ENCODE data around the gene MAPT. TPM values are rescaled to one million over a fixed set of nuclear protein-coding genes. Genes with fewer than 3 reads are reported as not detected.

MAPT gene
- total and polyA plus RNA-seq, 2 of the 4 experiments (the other 2 are of a cell fraction) = 0.18 to 0.19 TPM

DNA sequence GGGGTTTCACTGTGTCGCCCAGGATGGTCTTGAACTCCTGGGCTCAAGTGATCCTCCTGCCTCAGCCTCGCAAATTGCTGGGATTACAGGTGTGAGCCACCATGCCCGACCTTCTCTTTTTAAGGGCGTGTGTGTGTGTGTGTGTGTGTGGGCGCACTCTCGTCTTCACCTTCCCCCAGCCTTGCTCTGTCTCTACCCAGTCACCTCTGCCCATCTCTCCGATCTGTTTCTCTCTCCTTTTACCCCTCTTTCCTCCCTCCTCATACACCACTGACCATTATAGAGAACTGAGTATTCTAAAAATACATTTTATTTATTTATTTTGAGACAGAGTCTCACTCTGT lies 108.6 kb downstream of the MAPT start:
- POLR2A ChIA-PET (ENCODE audit: unreplicated experiment) = no interaction called here
- Histone ChIP-seq H2AK5ac (ENCODE audit: low read depth, low read length) (no peak overlapping the region), H4K20me1 (ENCODE audit: insufficient read depth, low read length) (no peaks in the 10 kb centered on the region), H3K4me3 (ENCODE audit: insufficient read depth, low read depth, low read length) (no peak overlapping the region), H3K56ac (ENCODE audit: extremely low read depth, insufficient read depth, low read length) (no peak overlapping the region), H4K5ac (ENCODE audit: low read depth, low read length) (no peak overlapping the region), H2AK9ac (replicated peaks; ENCODE audit: low read depth, low read length, poor library complexity) (no peak overlapping the region), H2BK5ac (ENCODE audit: low read depth, low read length, poor library complexity, severe bottlenecking) (no peak overlapping the region), H3K4me2 (ENCODE audit: low read depth, low read length) (no peak overlapping the region), H3K23ac (ENCODE audit: low read depth, low read length) (no peak overlapping the region), H3K4ac (ENCODE audit: low read depth, low read length) (no peak overlapping the region), H3K9ac (ENCODE audit: low read depth, low read length) (no peak overlapping the region), H3K14ac (replicated peaks; ENCODE audit: low read depth, low read length) (no peak overlapping the region), H2BK120ac (ENCODE audit: low read depth, low read length) (no peak overlapping the region), H2BK20ac (ENCODE audit: low read depth, low read length) (no peak overlapping the region), H3K27ac (ENCODE audit: insufficient read depth, low read length) (no peak overlapping the region), H3K27me3 (ENCODE audit: control insufficient read depth, insufficient read depth, low read length) (peaks cover 7% of the 10 kb centered on the region), H4K91ac (ENCODE audit: insufficient read depth, low read depth, low read length) (no peak overlapping the region), H3K9me3 (ENCODE audit: control insufficient read depth, insufficient read depth, low read length) (no peaks in the 10 kb centered on the region), H2BK15ac (ENCODE audit: low read depth, low read length) (no peak overlapping the region), H2AFZ (replicated peaks; ENCODE audit: low read length, poor library complexity) (no peak overlapping the region), H3K18ac (ENCODE audit: low read depth, low read length) (no peak overlapping the region), H4K8ac (ENCODE audit: low read depth in 2 of 2, low read length in 2 of 2) (no peak overlapping the region), H3K36me3 (ENCODE audit: control insufficient read depth, insufficient read depth, low read length) (no peaks in the 10 kb centered on the region), H3K79me1 (ENCODE audit: low read depth in 1 of 2, low read length in 2 of 2) (no peaks in the 10 kb centered on the region), H3K9me1 (ENCODE audit: insufficient read depth, low read length) (no peaks in the 10 kb centered on the region), H3K4me1 (ENCODE audit: control insufficient read depth, insufficient read depth, low read length) (peaks cover 6% of the 10 kb centered on the region)
- in situ Hi-C loops (cut with MboI; ENCODE audit: low sequenced_read_pairs) (no loop called here), intact Hi-C loops (cut with micrococcal nuclease) (loop anchor here (1.0 to 10.0 kb wide), 2 partner anchors 210 to 282 kb away; no protein-coding TSS in a partner anchor), dilution Hi-C loops (cut with HindIII; ENCODE audit: low sequenced_read_pairs, unreplicated experiment) (no loop called here)
- no peak for DNase-seq
- no peak for TF ChIP-seq RFX5 (IDR thresholded peaks at IDR 0.05; ENCODE audit: low read depth, low read length)
- no peak for TF ChIP-seq CEBPB (IDR thresholded peaks at IDR 0.05; ENCODE audit: low read depth, low read length)
- no peak for TF ChIP-seq SMC3 (IDR thresholded peaks at IDR 0.05; ENCODE audit: low read depth, low read length)
- TF ChIP-seq RCOR1 (IDR thresholded peaks at IDR 0.05; ENCODE audit: insufficient replicate concordance, low read length) = no peak
- no peak for TF ChIP-seq FOS (IDR thresholded peaks at IDR 0.05; ENCODE audit: low read depth, low read length)
- no peak for TF ChIP-seq CHD1 (IDR thresholded peaks at IDR 0.05; ENCODE audit: low read depth, low read length)
- TF ChIP-seq RAD21 (IDR thresholded peaks at IDR 0.05; ENCODE audit: low read length) = no peak
- no peak for TF ChIP-seq NFE2L2 (IDR thresholded peaks at IDR 0.05; ENCODE audit: low read depth, low read length)
- no peak for TF ChIP-seq BHLHE40 (IDR thresholded peaks at IDR 0.05; ENCODE audit: low read depth, low read length)
- TF ChIP-seq MAFK (IDR thresholded peaks at IDR 0.05; ENCODE audit: low read depth, low read length) = no peak
- TF ChIP-seq, protein P1, sequence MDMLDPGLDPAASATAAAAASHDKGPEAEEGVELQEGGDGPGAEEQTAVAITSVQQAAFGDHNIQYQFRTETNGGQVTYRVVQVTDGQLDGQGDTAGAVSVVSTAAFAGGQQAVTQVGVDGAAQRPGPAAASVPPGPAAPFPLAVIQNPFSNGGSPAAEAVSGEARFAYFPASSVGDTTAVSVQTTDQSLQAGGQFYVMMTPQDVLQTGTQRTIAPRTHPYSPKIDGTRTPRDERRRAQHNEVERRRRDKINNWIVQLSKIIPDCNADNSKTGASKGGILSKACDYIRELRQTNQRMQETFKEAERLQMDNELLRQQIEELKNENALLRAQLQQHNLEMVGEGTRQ (IDR thresholded peaks at IDR 0.05; ENCODE audit: low read depth, low read length) = no peak
- TF ChIP-seq POLR2A (IDR thresholded peaks at IDR 0.05; ENCODE audit: low read depth, low read length) = no peak
- TF ChIP-seq ELK1 (IDR thresholded peaks at IDR 0.05; ENCODE audit: borderline replicate concordance, low read depth, low read length) = no peak
- TF ChIP-seq CTCF (conservative IDR thresholded peaks at IDR 0.05; ENCODE audit: low read depth, low read length) = no peak
- no peak for TF ChIP-seq MAZ (IDR thresholded peaks at IDR 0.05; ENCODE audit: borderline replicate concordance, low read depth, low read length)
- TF ChIP-seq MXI1 (IDR thresholded peaks at IDR 0.05; ENCODE audit: borderline replicate concordance, low read depth, low read length) = no peak
- CTCF ChIA-PET = interaction anchor here (0.6 to 2.1 kb wide), 3 partner anchors 49 to 210 kb away, joined by 3 to 7 read pairs (median 3); partner anchors contain the start of gene KANSL1
- 0 out of 2 replicates have a peak, but pooled peaks have one; percentile 5 for ATAC-seq (ENCODE audit: low read depth)
- WGBS, 2 experiments (ENCODE audit: extremely low coverage in 2 of 2, insufficient read length in 1 of 2) = no CpG with 5 or more reads among the region's 7 CpGs
- no TSS peak for BruUV-seq (replicated peaks)

Measured in IMR-90 (cell line).